GM12878 (cell line): ENCODE measurements around the gene DOK1. TPM values are rescaled to one million over a fixed set of nuclear protein-coding genes. Genes with fewer than 3 reads are reported as not detected.

Experiments
- ATAC-seq: fragments of 200-7000 bp; cut with Tn5 transposase; 3 replicates; pipeline ENCODE4 v1.9.1; 2020; ENCODE audit warnings: mild to moderate bottlenecking, moderate library complexity
- BruUV-seq: library from RNA; stranded (reverse); fragments of 400-500 nt; replicated peaks from 2 replicates; lab custom pipeline; 2021; lab: Mats Ljungman, UMichigan
- CTCF ChIA-PET: fragments of 300-600 bp; sonication (Branson Sonifier 250); formaldehyde crosslinking; extraction: SDS; loops from one replicate; lab custom pipeline; 2021; ENCODE audit warnings: inconsistent platforms; lab: Yijun Ruan, JAX
- POLR2A ChIA-PET: fragments of 350-600 bp; formaldehyde crosslinking; extraction: SDS; loops from one replicate; lab custom pipeline; 2021; ENCODE audit warnings: inconsistent platforms; lab: Charles Lee
- RAD21 ChIA-PET: fragments of 300-600 bp; sonication (Branson Sonifier 250); formaldehyde crosslinking; loops from one replicate; lab custom pipeline; 2023; ENCODE audit warnings: antibody characterized with exemption; ENCODE audit not compliant: unreplicated experiment; lab: Charles Lee
- SMC1A ChIA-PET: fragments of 300-600 bp; sonication (Branson Sonifier 250); formaldehyde crosslinking; loops from one replicate; lab custom pipeline; 2023; ENCODE audit not compliant: unreplicated experiment, uncharacterized antibody; lab: Charles Lee
- DNase-seq: peaks from one replicate; pipeline ENCODE4 v3.0.0-alpha.2; 2011; ENCODE audit warnings: low read depth, low spot score
- FAIRE-seq: peaks from 3 replicates; lab custom pipeline; 2011; peaks lifted over from hg19 to GRCh38; lab: Jason Lieb, UNC
- H2AFZ ChIP-seq: 2 replicates; pipeline ENCODE4 v1.6.0; 2011; ENCODE audit warnings: low read depth, low read length, control low read depth; ENCODE audit not compliant: control insufficient read depth
- H3K27ac ChIP-seq: 2 replicates; pipeline ENCODE4 v1.5.1; 2011; ENCODE audit warnings: control low read depth; ENCODE audit not compliant: control insufficient read depth, insufficient read depth
- H3K27me3 ChIP-seq, 2 experiments: replicated peaks in 1 of 2; 2 replicates each; pipeline versions ENCODE4 v1.6.0 to v1.6.1; 2011; ENCODE audit warnings: low read length in 1 of 2; ENCODE audit not compliant: control insufficient read depth in 2 of 2, insufficient read depth in 2 of 2
- H3K36me3 ChIP-seq, 2 experiments: 2 replicates each; pipeline ENCODE4 v1.5.1; 2011; ENCODE audit warnings: low read length in 1 of 2; ENCODE audit not compliant: control insufficient read depth in 2 of 2, insufficient read depth in 2 of 2
- H3K4me1 ChIP-seq: 2 replicates; pipeline ENCODE4 v1.6.1; 2011; ENCODE audit warnings: mild to moderate bottlenecking, low read length, moderate library complexity, mixed read lengths; ENCODE audit not compliant: control insufficient read depth, insufficient read depth
- H3K4me2 ChIP-seq: 2 replicates; pipeline ENCODE4 v1.6.0; 2011; ENCODE audit warnings: control low read depth; ENCODE audit not compliant: control insufficient read depth, insufficient read depth
- H3K4me3 ChIP-seq: fragments of 200-600 bp; sonication (generic); 2 replicates; pipeline ENCODE4 v1.5.1; 2016
- H3K79me2 ChIP-seq: 2 replicates; pipeline ENCODE4 v1.6.0; 2011; ENCODE audit warnings: low read length; ENCODE audit not compliant: control insufficient read depth, insufficient read depth
- H3K9ac ChIP-seq: 2 replicates; pipeline ENCODE4 v1.8.0; 2011; ENCODE audit warnings: low read length, control low read depth, mixed read lengths; ENCODE audit not compliant: control insufficient read depth, insufficient read depth
- H3K9me3 ChIP-seq: replicated peaks from 3 replicates; pipeline ENCODE4 v1.5.1; 2011; ENCODE audit warnings: mild to moderate bottlenecking, low read length; ENCODE audit not compliant: control insufficient read depth, insufficient read depth
- H4K20me1 ChIP-seq: 2 replicates; pipeline ENCODE4 v1.6.0; 2011; ENCODE audit not compliant: control insufficient read depth, insufficient read depth
- BHLHE40 ChIP-seq, 2 experiments: fragments of 450-650 bp in 1 of 2; IDR thresholded peaks; 2 replicates each; pipeline ENCODE4 v1.6.1; 2011 to 2017; ENCODE audit warnings: low read depth in 2 of 2, borderline replicate concordance in 1 of 2, improper control_type of control experiment in 1 of 2, low read length in 1 of 2, mild to moderate bottlenecking in 1 of 2
- RAD21 ChIP-seq: IDR thresholded peaks from 2 replicates; pipeline ENCODE4 v1.6.1; 2011; ENCODE audit warnings: mild to moderate bottlenecking, low read depth, low read length, moderate library complexity; ENCODE audit not compliant: insufficient read depth
- SMC3 ChIP-seq: IDR thresholded peaks from 2 replicates; pipeline ENCODE4 v1.6.1; 2011; ENCODE audit warnings: low read length, improper control_type of control experiment, borderline replicate concordance
- SPI1 ChIP-seq: IDR thresholded peaks from 2 replicates; pipeline ENCODE4 v1.6.1; 2011; ENCODE audit warnings: low read depth, mild to moderate bottlenecking, low read length, moderate library complexity, borderline replicate concordance; ENCODE audit not compliant: insufficient read depth
- ZNF384 ChIP-seq: IDR thresholded peaks from 2 replicates; pipeline ENCODE4 v1.6.1; 2012; ENCODE audit warnings: low read depth, mild to moderate bottlenecking, low read length, improper control_type of control experiment, borderline replicate concordance
- WGBS: methylation state at CpG from one replicate; pipeline ENCODE4 v1.1.6; 2016; ENCODE audit warnings: low lambda C conversion rate; ENCODE audit not compliant: insufficient replicate concordance, insufficient coverage; ENCODE audit errors: missing lambda C conversion rate; 5-methylcytosine and 5-hydroxymethylcytosine counted together
- in situ Hi-C: fragments of 300-500 bp; cut with MboI; formaldehyde crosslinking; loops from 9 replicates; pipeline ENCODE4 v1.14.3; 2018; ENCODE audit warnings: mixed read lengths
- intact Hi-C: fragments of 100-400 bp; cut with micrococcal nuclease; formaldehyde crosslinking; loops from one replicate; pipeline ENCODE4 v1.14.2; 2022; ENCODE audit not compliant: unreplicated experiment
- polyA plus RNA-seq, 11 experiments: library from polyadenylated mRNA; depleted of rRNA in 4 of 11; unstranded in 6 of 11; stranded (reverse) in 5 of 11; fragments of >200 nt; fragmentation: Nextera tagmentation in 4 of 11; fragmentation: Illumina TruSeq in 1 of 11; extraction: Ambion mirVana in 4 of 11; extraction: Trizol in 1 of 11; gene quantifications; 1 replicate in 1 of 11; 2 replicates in 10 of 11; pipeline versions ENCODE4 v1.2.1 to v1.2.3, GENCODE V29; 2011 to 2016; ENCODE audit warnings: inconsistent platforms in 2 of 11, missing spikeins in 2 of 11, low read depth in 1 of 11
- total RNA-seq, 4 experiments: library from RNA; depleted of rRNA in 3 of 4; stranded (reverse); fragments of >200 nt in 3 of 4; fragmentation: Illumina TruSeq in 1 of 4; extraction: Trizol in 1 of 4; gene quantifications; 2 replicates each; pipeline versions ENCODE4 v1.2.1 to v1.2.3, GENCODE V29; 2013 to 2021
- TF ChIP-seq, protein P1 (sequence below), 3 experiments: IDR thresholded peaks in 2 of 3; conservative IDR thresholded peaks in 1 of 3; 2 replicates each; pipeline ENCODE4 v1.5.1; 2011; ENCODE audit warnings: low read depth in 3 of 3, low read length in 3 of 3, mild to moderate bottlenecking in 3 of 3, control low read depth in 2 of 3, moderate library complexity in 2 of 3, inconsistent platforms in 1 of 3, mixed read lengths in 1 of 3; ENCODE audit not compliant: control insufficient read depth in 2 of 3, insufficient read depth in 1 of 3; ENCODE audit errors: extremely low read depth in 1 of 3

DOK1 gene
- total and polyA plus RNA-seq, 10 of the 15 experiments (the other 5 are each of a cell fraction or from before 2014, with no cell fraction given), result 1.4 to 104 (median 59.7) TPM

DNA sequence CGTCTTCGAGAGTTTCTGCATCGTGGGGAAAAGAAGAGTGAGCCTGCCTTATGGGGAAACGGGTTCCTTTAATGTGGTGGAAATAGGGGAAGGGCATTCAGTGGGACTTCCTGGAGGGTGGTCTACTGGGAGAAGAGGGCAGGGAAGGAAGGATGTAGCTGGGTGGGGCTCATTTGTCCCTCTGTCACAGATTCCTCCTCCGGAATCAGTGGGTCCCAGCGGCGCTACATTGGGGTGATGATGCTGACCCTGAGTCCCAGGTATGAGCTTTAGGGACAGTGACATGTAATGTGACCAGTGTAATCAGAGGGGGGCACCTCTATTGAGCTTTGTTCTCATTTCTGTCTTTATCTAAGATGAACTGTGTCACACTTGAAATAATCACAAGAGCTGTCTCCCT is 22.9 kb upstream of the DOK1 start:
- H4K20me1 ChIP-seq, result no peaks in the 10 kb centered on the region
- peak overlapping the region; percentile 95 for H3K4me2 ChIP-seq
- intact Hi-C loops, result loop anchor here (1.0 kb wide), 1 partner anchor 48 kb away; the partner anchor contains the start of gene TTC31
- no peak for ATAC-seq
- no peak for DNase-seq
- POLR2A ChIA-PET, result interaction anchor here (0.5 to 5.4 kb wide), 18 partner anchors 7 to 354 kb away, joined by 3 to 66 read pairs (median 6); partner anchors contain the start of genes CCDC142, INO80B, MOB1A and PCGF1
- TF ChIP-seq BHLHE40 (IDR thresholded peaks at IDR 0.05; ENCODE audit: borderline replicate concordance in 1 of 2, low read depth in 2 of 2, low read length in 1 of 2), result no peak
- TF ChIP-seq SPI1, result peak; percentile 5; the same call in 1 of the 2 replicates
- no TSS peak for BruUV-seq
- peak overlapping the region; percentile 94 for H3K4me3 ChIP-seq
- FAIRE-seq, result no peak
- H3K9me3 ChIP-seq, result no peaks in the 10 kb centered on the region
- H3K9ac ChIP-seq, result peak overlapping the region; percentile 92
- peak overlapping the region; percentile 96 for H3K27ac ChIP-seq
- SMC1A ChIA-PET, result interaction anchor here (0.6 to 9.9 kb wide), 24 partner anchors 11 to 606 kb away, joined by 3 to 208 read pairs (median 8); partner anchors contain the start of genes CCDC142, INO80B, PCGF1 and TTC31
- peaks cover 28% of the 10 kb centered on the region for H3K4me1 ChIP-seq
- CTCF ChIA-PET, result interaction anchor here (0.9 to 10.4 kb wide), 26 partner anchors 14 to 282 kb away, joined by 3 to 226 read pairs (median 5); partner anchors contain the start of genes CCDC142, MOGS, MRPL53 and PCGF1
- H3K27me3 ChIP-seq, result no peaks in the 10 kb centered on the region
- peaks cover 12 to 35% of the 10 kb centered on the region in 2 experiments for H3K36me3 ChIP-seq
- 58% methylated on average over 7 of the region's 7 CpGs for WGBS
- in situ Hi-C loops, result no loop called here
- RAD21 ChIA-PET, result interaction anchor here (0.9 to 7.5 kb wide), 17 partner anchors 13 to 282 kb away, joined by 3 to 158 read pairs (median 5); partner anchors contain the start of genes CCDC142, LOXL3, PCGF1 and TTC31
- peaks cover 50% of the 10 kb centered on the region for H3K79me2 ChIP-seq
- no peak overlapping the region for H2AFZ ChIP-seq

DNA sequence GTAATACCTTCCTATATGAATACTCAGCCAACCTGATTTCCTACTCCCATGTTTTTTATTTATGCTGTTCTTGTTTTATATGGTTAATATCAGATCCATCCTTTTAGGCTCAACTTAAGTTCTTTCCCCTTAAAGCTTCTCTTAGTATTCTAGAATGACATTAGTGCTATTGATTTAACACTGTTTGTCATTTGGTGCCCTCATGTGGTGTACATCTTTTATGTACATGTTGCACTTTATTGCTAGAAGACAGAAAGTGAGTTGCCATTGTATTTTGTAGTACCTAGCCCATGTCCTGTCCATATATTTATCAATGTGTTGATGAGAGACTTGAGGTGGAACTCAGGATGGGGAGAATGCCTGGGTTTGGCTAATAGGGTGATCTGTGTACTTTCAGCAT is 22.3 kb upstream of the DOK1 start:
- no peak overlapping the region for H2AFZ ChIP-seq
- peaks cover 49% of the 10 kb centered on the region for H3K79me2 ChIP-seq
- ChIA-PET RAD21 (interaction anchor here (0.9 to 7.5 kb wide), 17 partner anchors 12 to 282 kb away, joined by 3 to 158 read pairs (median 4); partner anchors contain the start of genes CCDC142, LOXL3, PCGF1 and TTC31), CTCF (interaction anchor here (0.5 to 10.4 kb wide), 27 partner anchors 14 to 570 kb away, joined by 3 to 226 read pairs (median 5); partner anchors contain the start of genes CCDC142, MOGS, MRPL53 and PCGF1), POLR2A (interaction anchor here (0.5 to 5.4 kb wide), 13 partner anchors 14 to 77 kb away, joined by 3 to 66 read pairs (median 6); partner anchors contain the start of genes CCDC142, INO80B, PCGF1 and TTC31), SMC1A (interaction anchor here (0.6 to 9.9 kb wide), 24 partner anchors 14 to 197 kb away, joined by 3 to 208 read pairs (median 8); partner anchors contain the start of genes CCDC142, INO80B, PCGF1 and TTC31)
- peak overlapping the region; percentile 96; the same call in 1 of the 2 replicates for H3K27ac ChIP-seq
- peaks cover 23% of the 10 kb centered on the region for H3K4me1 ChIP-seq
- no peaks in the 10 kb centered on the region for H3K27me3 ChIP-seq
- intact Hi-C loops (loop anchor here (1.0 kb wide), 1 partner anchor 49 kb away; the partner anchor contains the start of gene TTC31), in situ Hi-C loops (no loop called here)
- H3K9ac ChIP-seq, result no peak overlapping the region
- H3K9me3 ChIP-seq, result no peaks in the 10 kb centered on the region
- DNase-seq (no peak), ATAC-seq (no peak), FAIRE-seq (peak; percentile 44)
- peak overlapping the region; percentile 94; the same call in 1 of the 2 replicates for H3K4me3 ChIP-seq
- no TSS peak for BruUV-seq
- TF ChIP-seq RAD21 (peak; percentile 70), SMC3 (peak; percentile 44; the same call in 1 of the 2 replicates), ZNF384 (no peak)
- TF ChIP-seq, protein P1, sequence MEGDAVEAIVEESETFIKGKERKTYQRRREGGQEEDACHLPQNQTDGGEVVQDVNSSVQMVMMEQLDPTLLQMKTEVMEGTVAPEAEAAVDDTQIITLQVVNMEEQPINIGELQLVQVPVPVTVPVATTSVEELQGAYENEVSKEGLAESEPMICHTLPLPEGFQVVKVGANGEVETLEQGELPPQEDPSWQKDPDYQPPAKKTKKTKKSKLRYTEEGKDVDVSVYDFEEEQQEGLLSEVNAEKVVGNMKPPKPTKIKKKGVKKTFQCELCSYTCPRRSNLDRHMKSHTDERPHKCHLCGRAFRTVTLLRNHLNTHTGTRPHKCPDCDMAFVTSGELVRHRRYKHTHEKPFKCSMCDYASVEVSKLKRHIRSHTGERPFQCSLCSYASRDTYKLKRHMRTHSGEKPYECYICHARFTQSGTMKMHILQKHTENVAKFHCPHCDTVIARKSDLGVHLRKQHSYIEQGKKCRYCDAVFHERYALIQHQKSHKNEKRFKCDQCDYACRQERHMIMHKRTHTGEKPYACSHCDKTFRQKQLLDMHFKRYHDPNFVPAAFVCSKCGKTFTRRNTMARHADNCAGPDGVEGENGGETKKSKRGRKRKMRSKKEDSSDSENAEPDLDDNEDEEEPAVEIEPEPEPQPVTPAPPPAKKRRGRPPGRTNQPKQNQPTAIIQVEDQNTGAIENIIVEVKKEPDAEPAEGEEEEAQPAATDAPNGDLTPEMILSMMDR (IDR thresholded peaks at IDR 0.05 in 2 of 3, conservative IDR thresholded peaks at IDR 0.05 in 1 of 3; ENCODE audit: control insufficient read depth in 2 of 3, extremely low read depth in 1 of 3, insufficient read depth in 1 of 3, low read depth in 3 of 3, low read length in 3 of 3), result peak; percentile 25 to 60 (median 41); a peak in 4 of 6 replicates
- no peaks in the 10 kb centered on the region for H4K20me1 ChIP-seq
- peaks cover 9 to 29% of the 10 kb centered on the region in 2 experiments for H3K36me3 ChIP-seq
- H3K4me2 ChIP-seq, result peak overlapping the region; percentile 95
